Neutrophil (primary cell): ENCODE measurements around the gene DNAJB6.

ENCODE experiments used
- H3K27ac ChIP-seq: fragments of 200-600 bp; sonication (generic); 2 replicates; pipeline ENCODE4 v1.5.1; 2016; ENCODE audit warnings: mild to moderate bottlenecking, moderate library complexity
- H3K27me3 ChIP-seq: fragments of 200-600 bp; sonication (generic); 2 replicates; pipeline ENCODE4 v1.6.0; 2016; ENCODE audit warnings: mild to moderate bottlenecking
- H3K36me3 ChIP-seq: fragments of 200-600 bp; sonication (generic); 2 replicates; pipeline ENCODE4 v1.5.1; 2017
- H3K4me1 ChIP-seq, 2 experiments: fragments of 200-600 bp in 1 of 2; sonication (generic) in 1 of 2; 1 replicate in 1 of 2; 2 replicates in 1 of 2; pipeline versions ENCODE4 v1.5.1 to v1.6.1; 2013 to 2016; ENCODE audit warnings: low read depth in 1 of 2, low read length in 1 of 2, mild to moderate bottlenecking in 1 of 2, moderate library complexity in 1 of 2; ENCODE audit not compliant: control insufficient read depth in 1 of 2, insufficient read depth in 1 of 2
- H3K4me3 ChIP-seq, 2 experiments: fragments of 200-600 bp in 1 of 2; sonication (generic) in 1 of 2; 1 replicate in 1 of 2; 2 replicates in 1 of 2; pipeline ENCODE4 v1.5.1; 2013 to 2016; ENCODE audit warnings: low read depth in 1 of 2, low read length in 1 of 2, mild to moderate bottlenecking in 1 of 2, moderate library complexity in 1 of 2
- H3K9me3 ChIP-seq: fragments of 200-600 bp; sonication (generic); 2 replicates; pipeline ENCODE4 v1.5.1; 2016
- CTCF ChIP-seq: fragments of 200-600 bp; sonication (generic); IDR thresholded peaks from 2 replicates; pipeline ENCODE4 v1.5.1; 2016; ENCODE audit warnings: antibody characterized with exemption

Gene DNAJB6

GRCh38 chr7:157436763-157437480, 100.1 kb downstream of the DNAJB6 start:
- Histone ChIP-seq H3K9me3 (no peaks in the 10 kb centered on the region), H3K27ac (no peak overlapping the region), H3K4me3 (no peak overlapping the region), H3K27me3 (peaks cover 20% of the 10 kb centered on the region), H3K36me3 (no peaks in the 10 kb centered on the region), H3K4me1 (peaks cover 8 to 11% of the 10 kb centered on the region in 2 experiments)
- no peak for TF ChIP-seq CTCF

- no peak for TF ChIP-seq CTCF
- no peaks in the 10 kb centered on the region for H3K9me3 ChIP-seq
Measured at GRCh38 chr7:157437519-157438061, 100.8 kb downstream of the DNAJB6 start.

DNA sequence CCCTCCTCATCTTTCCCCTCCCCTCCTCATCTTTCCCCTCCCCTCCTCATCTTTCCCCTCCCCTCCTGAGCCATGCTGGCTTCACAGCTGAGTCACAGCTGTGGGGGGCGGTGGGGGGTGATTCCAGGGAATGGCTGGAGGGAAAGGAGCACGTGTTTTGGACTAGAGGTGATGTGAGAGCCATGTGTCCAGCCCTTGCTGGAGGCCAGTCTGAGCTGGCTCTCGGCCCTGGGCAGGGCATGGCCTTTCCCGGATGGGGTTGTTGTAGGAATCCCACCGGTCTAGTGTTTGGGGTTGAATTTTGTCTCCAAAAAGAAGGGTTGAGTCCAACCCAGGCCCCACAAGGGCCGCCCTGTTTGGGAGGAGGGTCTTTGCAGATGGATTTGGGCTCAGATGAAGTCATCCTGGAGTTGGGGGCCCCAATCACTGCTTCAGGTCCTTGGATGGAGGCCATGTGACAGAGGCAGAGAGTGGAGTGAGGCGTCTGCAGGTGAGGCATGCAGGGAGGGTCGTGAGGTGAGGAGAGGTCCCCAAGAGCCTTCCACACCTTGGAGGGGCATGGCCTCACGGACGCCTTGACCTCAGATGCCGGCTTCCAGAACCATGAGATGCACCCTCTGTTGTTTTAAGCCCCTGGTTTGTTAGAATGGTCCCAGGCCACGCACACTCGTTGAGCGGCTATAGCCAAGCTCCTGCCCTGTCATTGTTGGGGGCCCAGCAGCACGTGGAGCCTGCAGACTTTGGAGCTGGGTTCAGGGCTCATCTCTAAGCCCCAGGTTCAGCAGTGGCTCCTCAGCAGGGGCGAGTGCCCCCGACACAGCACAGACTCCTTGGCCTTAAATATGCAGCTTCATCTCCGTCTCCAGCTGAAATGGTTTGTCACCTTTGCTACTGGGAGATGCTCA, 101.6 kb downstream of the DNAJB6 start:
- no peaks in the 10 kb centered on the region for H3K9me3 ChIP-seq
- peaks cover 16% of the 10 kb centered on the region for H3K27me3 ChIP-seq
- H3K4me3 ChIP-seq = no peak overlapping the region
- no peak overlapping the region for H3K27ac ChIP-seq
- no peak for TF ChIP-seq CTCF
- H3K36me3 ChIP-seq = no peaks in the 10 kb centered on the region
- H3K4me1 ChIP-seq = no peaks in the 10 kb centered on the region

More at GRCh38 chr7:157437519-157438061, 100.8 kb downstream of the DNAJB6 start:
- peaks cover 5 to 6% of the 10 kb centered on the region in 2 experiments for H3K4me1 ChIP-seq
- peaks cover 16% of the 10 kb centered on the region for H3K27me3 ChIP-seq
- no peak overlapping the region for H3K4me3 ChIP-seq
- no peak overlapping the region for H3K27ac ChIP-seq
- H3K36me3 ChIP-seq = no peaks in the 10 kb centered on the region

GRCh38 chr7:157439149-157439548, 102.3 kb downstream of the DNAJB6 start:
- no peaks in the 10 kb centered on the region for H3K4me1 ChIP-seq
- TF ChIP-seq CTCF = no peak
- H3K27me3 ChIP-seq = peaks cover 16% of the 10 kb centered on the region
- no peaks in the 10 kb centered on the region for H3K36me3 ChIP-seq
- H3K4me3 ChIP-seq = no peak overlapping the region
- H3K27ac ChIP-seq = no peak overlapping the region
- no peaks in the 10 kb centered on the region for H3K9me3 ChIP-seq

GRCh38 chr7:157439761-157440160, 103.0 kb downstream of the DNAJB6 start:
- Histone ChIP-seq H3K27ac (no peak overlapping the region), H3K27me3 (peaks cover 11% of the 10 kb centered on the region), H3K36me3 (no peaks in the 10 kb centered on the region), H3K9me3 (no peaks in the 10 kb centered on the region), H3K4me1 (no peaks in the 10 kb centered on the region), H3K4me3 (no peak overlapping the region)
- TF ChIP-seq CTCF = no peak
